ENCODE data around the gene B4GALT2. TPM values are rescaled to one million over a fixed set of nuclear protein-coding genes. Genes with fewer than 3 reads are reported as not detected.

The B4GALT2 gene
- total RNA-seq, 1 experiment from 2014 or later, result 66.2 TPM

- peaks cover 10% of the 10 kb centered on the region for H4K20me1 ChIP-seq (ENCODE audit: insufficient read depth)
- ChIA-PET POLR2A (ENCODE audit: unreplicated experiment) (no interaction called here), CTCF (no interaction called here)
- BruUV-seq (replicated peaks), result no TSS peak
- intact Hi-C loops (cut with micrococcal nuclease; ENCODE audit: unreplicated experiment), result no loop called here
- peaks cover 27% of the 10 kb centered on the region; the same call in 1 of the 2 replicates for H3F3A ChIP-seq (ENCODE audit: insufficient read depth, low read depth)
- no peak overlapping the region for H3K4me2 ChIP-seq
- peaks cover 16% of the 10 kb centered on the region; the same call in 1 of the 2 replicates for H3K36me3 ChIP-seq (ENCODE audit: low read depth)
- H3K4me3 ChIP-seq, result no peak overlapping the region
- no peaks in the 10 kb centered on the region for H3K4me1 ChIP-seq (replicated peaks; ENCODE audit: insufficient read depth)
- no peak overlapping the region for H3K27ac ChIP-seq
- no peaks in the 10 kb centered on the region for H3K9me3 ChIP-seq (ENCODE audit: insufficient read depth, low read depth)
- no peaks in the 10 kb centered on the region for H3K9me2 ChIP-seq (ENCODE audit: insufficient read depth)
- TF ChIP-seq EZH2 (IDR thresholded peaks at IDR 0.05; ENCODE audit: low read depth) (no peak), CTCF (conservative IDR thresholded peaks at IDR 0.05) (no peak)
- no peaks in the 10 kb centered on the region for H3K79me2 ChIP-seq (ENCODE audit: low read depth)
- no peak for DNase-seq
- no peak overlapping the region for H2AFZ ChIP-seq
- H3K27me3 ChIP-seq (ENCODE audit: insufficient read depth, low read depth), result no peaks in the 10 kb centered on the region
These were observed 23.2 kb downstream of the B4GALT2 start for GRCh38 chr1:44002165-44002564.

DNA sequence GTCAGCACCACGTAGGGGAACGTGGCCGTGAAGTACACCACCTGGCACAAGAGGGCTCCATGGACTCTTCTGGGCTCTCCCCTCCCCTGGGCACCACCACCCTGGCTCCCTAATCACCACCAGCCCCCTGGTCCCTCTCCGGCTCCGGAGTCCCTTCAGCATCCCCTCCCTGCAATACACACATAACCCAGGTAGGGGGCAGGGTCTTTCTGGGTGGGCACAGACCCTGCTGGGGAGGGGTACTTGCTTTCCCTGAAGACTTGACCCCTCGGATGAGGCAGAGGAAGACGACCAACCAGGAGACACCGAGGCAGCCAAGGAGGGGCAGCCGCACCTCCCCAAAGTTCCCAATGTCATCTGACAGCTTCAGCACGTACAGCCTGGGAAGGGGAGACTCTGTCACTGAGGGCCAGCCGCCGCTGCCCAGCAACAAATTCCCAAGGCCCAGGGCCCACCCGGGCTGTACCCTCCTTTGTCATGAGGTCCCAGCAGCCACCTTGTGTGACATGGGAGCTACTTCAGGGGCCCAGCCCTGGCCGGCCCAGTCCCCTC lies 23.7 kb downstream of the B4GALT2 start:
- no peaks in the 10 kb centered on the region for H3K9me2 ChIP-seq (ENCODE audit: insufficient read depth)
- intact Hi-C loops (cut with micrococcal nuclease; ENCODE audit: unreplicated experiment), result no loop called here

DNA sequence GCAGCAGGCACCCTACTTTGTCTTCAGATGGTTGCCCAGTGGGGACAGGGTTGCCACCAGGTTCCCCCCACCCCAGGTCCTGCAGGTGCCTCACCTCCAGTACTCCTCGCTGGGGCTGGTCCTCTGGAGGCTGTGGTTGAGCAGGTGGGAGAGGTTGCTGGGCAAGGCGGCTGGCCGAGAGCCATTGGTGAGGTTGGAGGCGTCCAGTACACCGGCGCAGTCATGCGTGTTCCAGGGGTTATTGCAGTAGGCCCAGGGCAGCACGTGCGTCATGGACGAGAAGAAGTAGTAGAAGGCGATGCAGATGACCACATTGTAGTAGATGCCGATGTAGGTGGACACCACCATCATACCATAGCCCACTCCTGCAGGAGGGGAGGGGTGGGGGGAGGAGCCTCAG lies 29.2 kb downstream of the B4GALT2 start:
- H4K20me1 ChIP-seq (ENCODE audit: insufficient read depth), result peaks cover 24% of the 10 kb centered on the region
- H3K79me2 ChIP-seq (ENCODE audit: low read depth), result no peaks in the 10 kb centered on the region
- no peak overlapping the region for H3K4me2 ChIP-seq
- no peak for DNase-seq
- H3K27ac ChIP-seq, result no peak overlapping the region
- intact Hi-C loops (cut with micrococcal nuclease; ENCODE audit: unreplicated experiment), result loop anchor here (5.0 kb wide), 2 partner anchors 204 to 644 kb away; partner anchors contain the start of gene DMAP1
- TF ChIP-seq EZH2 (IDR thresholded peaks at IDR 0.05; ENCODE audit: low read depth), result no peak
- no peak for TF ChIP-seq CTCF (conservative IDR thresholded peaks at IDR 0.05)
- ChIA-PET CTCF (no interaction called here), POLR2A (ENCODE audit: unreplicated experiment) (no interaction called here)
- H3K4me1 ChIP-seq (replicated peaks; ENCODE audit: insufficient read depth), result no peaks in the 10 kb centered on the region
- no peaks in the 10 kb centered on the region for H3K9me3 ChIP-seq (ENCODE audit: insufficient read depth, low read depth)
- H3K36me3 ChIP-seq (ENCODE audit: low read depth), result peaks cover 4% of the 10 kb centered on the region; the same call in 1 of the 2 replicates
- H3F3A ChIP-seq (ENCODE audit: insufficient read depth, low read depth), result peaks cover 33% of the 10 kb centered on the region; the same call in 1 of the 2 replicates
- no peaks in the 10 kb centered on the region for H3K27me3 ChIP-seq (ENCODE audit: insufficient read depth, low read depth)
- H3K4me3 ChIP-seq, result no peak overlapping the region
- no peak overlapping the region for H2AFZ ChIP-seq
- no peaks in the 10 kb centered on the region for H3K9me2 ChIP-seq (ENCODE audit: insufficient read depth)
- BruUV-seq (replicated peaks), result no TSS peak

More for the DNA sequence above, 23.7 kb downstream of the B4GALT2 start:
- TF ChIP-seq EZH2 (IDR thresholded peaks at IDR 0.05; ENCODE audit: low read depth), result no peak
- peak; percentile 33; the same call in 1 of the 2 replicates for TF ChIP-seq CTCF (conservative IDR thresholded peaks at IDR 0.05)
- Histone ChIP-seq H3K9me3 (ENCODE audit: insufficient read depth, low read depth) (no peaks in the 10 kb centered on the region), H3K27me3 (ENCODE audit: insufficient read depth, low read depth) (no peaks in the 10 kb centered on the region), H3F3A (ENCODE audit: insufficient read depth, low read depth) (peaks cover 33% of the 10 kb centered on the region; the same call in 1 of the 2 replicates), H3K27ac (no peak overlapping the region), H3K4me3 (no peak overlapping the region), H4K20me1 (ENCODE audit: insufficient read depth) (peaks cover 10% of the 10 kb centered on the region), H3K4me1 (replicated peaks; ENCODE audit: insufficient read depth) (no peaks in the 10 kb centered on the region), H3K79me2 (ENCODE audit: low read depth) (no peaks in the 10 kb centered on the region), H2AFZ (no peak overlapping the region), H3K4me2 (no peak overlapping the region), H3K36me3 (ENCODE audit: low read depth) (peaks cover 16% of the 10 kb centered on the region; the same call in 1 of the 2 replicates)
- BruUV-seq (replicated peaks), result no TSS peak
- no peak for DNase-seq
- ChIA-PET POLR2A (ENCODE audit: unreplicated experiment) (interaction anchor here (0.7 kb wide), 1 partner anchor 46 kb away, joined by 4 read pairs; no protein-coding TSS in a partner anchor), CTCF (no interaction called here)
